Activated naive CD8-positive, alpha-beta T cell treated with anti-CD3 and anti-CD28 coated beads, Interleukin-2, amount 50 U/mL, for 24 hours (primary cell): ENCODE measurements around the gene BAMBI.

Experiments
- ATAC-seq: fragments of 150-1000 bp; cut with Tn5 transposase; one replicate; pipeline ENCODE4 v1.10.0; 2021
- DNase-seq: peaks from one replicate; pipeline ENCODE4 v3.0.0; 2021
- H3K27ac Mint-ChIP-seq: one replicate; pipeline ENCODE4 v1.8.0; 2021; ENCODE audit warnings: mild to moderate bottlenecking, mixed read lengths
- H3K27me3 Mint-ChIP-seq: one replicate; pipeline ENCODE4 v1.8.0; 2021; ENCODE audit warnings: mixed read lengths
- H3K36me3 Mint-ChIP-seq: one replicate; pipeline ENCODE4 v1.8.0; 2021; ENCODE audit warnings: low read depth, mixed read lengths
- H3K4me1 Mint-ChIP-seq: one replicate; pipeline ENCODE4 v1.8.0; 2021; ENCODE audit warnings: mixed read lengths
- H3K4me3 Mint-ChIP-seq: one replicate; pipeline ENCODE4 v1.8.0; 2021; ENCODE audit warnings: mild to moderate bottlenecking, moderate library complexity, mixed read lengths
- H3K9me3 Mint-ChIP-seq: one replicate; pipeline ENCODE4 v1.8.0; 2021; ENCODE audit warnings: mixed read lengths

The BAMBI gene

GRCh38 chr10:28728366-28728765, 51.0 kb downstream of the BAMBI start:
- ATAC-seq, result no peak
- no peak for DNase-seq

GRCh38 chr10:28730031-28730778, 52.9 kb downstream of the BAMBI start:
- no peak for ATAC-seq
- no peak for DNase-seq
- Mint-ChIP-seq H3K27ac (no peak overlapping the region), H3K4me1 (no peaks in the 10 kb centered on the region), H3K4me3 (no peak overlapping the region), H3K9me3 (peaks cover 9% of the 10 kb centered on the region), H3K36me3 (no peaks in the 10 kb centered on the region), H3K27me3 (peaks cover 2% of the 10 kb centered on the region)

More at GRCh38 chr10:28728366-28728765, 51.0 kb downstream of the BAMBI start:
- peaks cover 4% of the 10 kb centered on the region for H3K9me3 Mint-ChIP-seq
- H3K4me3 Mint-ChIP-seq, result no peak overlapping the region
- H3K36me3 Mint-ChIP-seq, result no peaks in the 10 kb centered on the region
- H3K27ac Mint-ChIP-seq, result no peak overlapping the region
- H3K4me1 Mint-ChIP-seq, result no peaks in the 10 kb centered on the region
- peaks cover 13% of the 10 kb centered on the region for H3K27me3 Mint-ChIP-seq

GRCh38 chr10:28732091-28732490, 54.8 kb downstream of the BAMBI start:
- Mint-ChIP-seq H3K4me1 (no peaks in the 10 kb centered on the region), H3K27me3 (peaks cover 5% of the 10 kb centered on the region), H3K9me3 (peaks cover 9% of the 10 kb centered on the region), H3K36me3 (no peaks in the 10 kb centered on the region), H3K4me3 (no peak overlapping the region), H3K27ac (no peak overlapping the region)
- no peak for ATAC-seq
- no peak for DNase-seq
